Type B pancreatic cell (in vitro differentiated cells): ENCODE results near the gene PIEZO2. TPM values are rescaled to one million over a fixed set of nuclear protein-coding genes. Genes with fewer than 3 reads are reported as not detected.

ENCODE experiments used
- DNase-seq: peaks from one replicate; pipeline ENCODE4 v3.0.0; 2021; ENCODE audit warnings: mixed read lengths; ENCODE audit not compliant: unreplicated experiment; ENCODE audit errors: extremely low spot score
- H3K27ac Mint-ChIP-seq: 2 replicates; pipeline ENCODE4 v1.8.0; 2021; ENCODE audit warnings: mild to moderate bottlenecking, mixed read lengths
- H3K27me3 Mint-ChIP-seq: 2 replicates; pipeline ENCODE4 v1.8.0; 2021; ENCODE audit warnings: mixed read lengths
- H3K36me3 Mint-ChIP-seq: 2 replicates; pipeline ENCODE4 v1.8.0; 2021; ENCODE audit warnings: mixed read lengths
- H3K4me1 Mint-ChIP-seq: one replicate; pipeline ENCODE4 v1.8.0; 2021; ENCODE audit warnings: mixed read lengths; ENCODE audit not compliant: unreplicated experiment
- H3K4me3 Mint-ChIP-seq: 2 replicates; pipeline ENCODE4 v1.8.0; 2021; ENCODE audit warnings: mild to moderate bottlenecking, mixed read lengths
- H3K9me3 Mint-ChIP-seq: 2 replicates; pipeline ENCODE4 v1.8.0; 2021; ENCODE audit warnings: mixed read lengths
- total RNA-seq: library from RNA; stranded (reverse); gene quantifications from 2 replicates; pipeline ENCODE4 v1.2.1, GENCODE V29; 2021; ENCODE audit warnings: low replicate concordance
- TF ChIP-seq, protein P1 (sequence below): fragments of 200-600 bp; sonication (generic); conservative IDR thresholded peaks from 2 replicates; pipeline ENCODE4 v1.5.0; 2021; ENCODE audit warnings: antibody characterized with exemption, mild to moderate bottlenecking

Gene PIEZO2
- total RNA-seq, 1 donor from 2014 or later, result 38.8 TPM

DNA sequence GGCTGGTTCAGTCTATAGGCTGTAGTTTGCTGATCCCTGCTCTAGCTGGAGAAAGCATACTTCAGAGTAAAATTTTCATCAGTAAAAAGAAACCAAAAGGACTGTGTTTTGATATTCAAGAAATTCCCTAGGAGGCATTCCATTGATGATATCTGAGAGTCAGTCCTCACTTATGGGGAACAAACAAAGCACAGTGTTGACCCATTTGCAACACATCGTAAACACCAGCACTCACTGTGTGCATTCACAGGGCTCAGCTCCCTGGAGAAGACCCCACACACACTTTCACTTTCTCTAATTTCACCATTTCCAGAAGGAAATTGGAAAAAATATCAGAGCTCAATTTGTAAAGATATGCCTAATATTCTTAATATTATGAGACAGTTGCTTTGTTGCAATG, 147.1 kb downstream of the PIEZO2 start:
- Mint-ChIP-seq H3K36me3 (no peaks in the 10 kb centered on the region), H3K27me3 (no peaks in the 10 kb centered on the region), H3K4me3 (no peak overlapping the region), H3K9me3 (peaks cover 17% of the 10 kb centered on the region), H3K27ac (no peak overlapping the region), H3K4me1 (peaks cover 20% of the 10 kb centered on the region)
- no peak for DNase-seq
- TF ChIP-seq, protein P1, sequence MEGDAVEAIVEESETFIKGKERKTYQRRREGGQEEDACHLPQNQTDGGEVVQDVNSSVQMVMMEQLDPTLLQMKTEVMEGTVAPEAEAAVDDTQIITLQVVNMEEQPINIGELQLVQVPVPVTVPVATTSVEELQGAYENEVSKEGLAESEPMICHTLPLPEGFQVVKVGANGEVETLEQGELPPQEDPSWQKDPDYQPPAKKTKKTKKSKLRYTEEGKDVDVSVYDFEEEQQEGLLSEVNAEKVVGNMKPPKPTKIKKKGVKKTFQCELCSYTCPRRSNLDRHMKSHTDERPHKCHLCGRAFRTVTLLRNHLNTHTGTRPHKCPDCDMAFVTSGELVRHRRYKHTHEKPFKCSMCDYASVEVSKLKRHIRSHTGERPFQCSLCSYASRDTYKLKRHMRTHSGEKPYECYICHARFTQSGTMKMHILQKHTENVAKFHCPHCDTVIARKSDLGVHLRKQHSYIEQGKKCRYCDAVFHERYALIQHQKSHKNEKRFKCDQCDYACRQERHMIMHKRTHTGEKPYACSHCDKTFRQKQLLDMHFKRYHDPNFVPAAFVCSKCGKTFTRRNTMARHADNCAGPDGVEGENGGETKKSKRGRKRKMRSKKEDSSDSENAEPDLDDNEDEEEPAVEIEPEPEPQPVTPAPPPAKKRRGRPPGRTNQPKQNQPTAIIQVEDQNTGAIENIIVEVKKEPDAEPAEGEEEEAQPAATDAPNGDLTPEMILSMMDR, result no peak

DNA sequence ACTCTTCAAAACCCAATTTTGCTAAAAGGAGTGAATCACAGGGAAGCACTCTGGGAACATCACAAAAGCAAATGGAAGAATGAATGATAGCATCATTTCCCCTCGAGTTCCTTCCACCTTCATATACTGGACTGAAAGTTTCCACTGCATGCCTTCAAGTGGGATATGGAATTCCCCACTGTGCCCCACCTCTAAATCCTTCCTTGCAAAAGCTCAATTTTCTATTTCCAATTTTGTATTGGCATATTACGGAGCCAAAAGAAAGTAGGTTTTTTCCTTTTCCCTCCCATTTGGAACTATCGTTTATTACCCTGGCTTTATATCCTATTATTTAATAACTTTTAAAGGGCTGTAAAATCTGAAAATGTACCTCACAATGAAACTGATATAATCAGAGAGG, 149.3 kb downstream of the PIEZO2 start:
- Mint-ChIP-seq H3K27me3 (no peaks in the 10 kb centered on the region), H3K27ac (no peak overlapping the region), H3K4me3 (no peak overlapping the region), H3K9me3 (peaks cover 25% of the 10 kb centered on the region), H3K4me1 (peaks cover 8% of the 10 kb centered on the region), H3K36me3 (peaks cover 8% of the 10 kb centered on the region)
- no peak for DNase-seq
- TF ChIP-seq, protein P1, result no peak

DNA sequence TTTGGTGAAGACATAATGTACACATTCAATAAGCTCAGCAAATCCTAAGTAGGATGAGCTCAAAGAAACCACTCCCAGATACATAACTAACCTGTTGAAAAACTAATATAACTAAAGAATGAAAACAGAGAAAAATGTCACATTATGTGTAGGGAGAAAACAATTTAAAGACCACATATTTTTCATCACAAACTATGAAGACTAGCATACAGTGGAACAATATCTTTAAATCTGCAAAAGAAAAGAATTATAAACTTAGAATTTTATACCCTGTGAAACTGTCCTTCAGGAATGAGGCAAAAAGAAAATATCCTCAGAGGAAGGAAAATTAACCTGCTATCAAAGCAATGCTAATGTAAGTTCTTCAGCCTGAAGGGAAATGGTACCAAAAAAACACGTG, 151.5 kb downstream of the PIEZO2 start:
- TF ChIP-seq, protein P1, result no peak
- Mint-ChIP-seq H3K27ac (no peak overlapping the region), H3K4me1 (no peaks in the 10 kb centered on the region), H3K4me3 (no peak overlapping the region), H3K9me3 (peaks cover 20% of the 10 kb centered on the region), H3K27me3 (no peaks in the 10 kb centered on the region), H3K36me3 (peaks cover 16% of the 10 kb centered on the region)
- no peak for DNase-seq

DNA sequence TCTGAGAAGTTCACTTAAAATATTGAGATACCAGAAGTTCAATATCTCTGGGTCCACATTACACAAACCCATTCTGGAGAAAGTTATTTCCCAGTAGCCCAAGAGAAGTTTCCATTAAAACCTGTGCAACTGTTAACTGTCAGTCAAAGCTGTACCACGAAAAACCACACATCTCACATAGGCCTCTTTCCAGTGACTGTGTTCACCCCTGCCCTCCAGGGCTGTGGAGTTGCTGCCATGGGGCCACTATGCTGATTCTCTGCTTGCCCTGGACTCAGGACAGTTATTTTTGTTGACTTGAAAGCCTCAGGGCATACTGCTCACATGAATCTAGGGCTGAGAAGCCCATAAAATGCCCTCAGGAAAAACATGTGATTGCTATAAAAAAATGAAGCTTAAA, 153.8 kb downstream of the PIEZO2 start:
- Mint-ChIP-seq H3K9me3 (peaks cover 20% of the 10 kb centered on the region), H3K4me3 (no peak overlapping the region), H3K4me1 (no peaks in the 10 kb centered on the region), H3K27me3 (no peaks in the 10 kb centered on the region), H3K36me3 (peaks cover 21% of the 10 kb centered on the region), H3K27ac (no peak overlapping the region)
- TF ChIP-seq, protein P1, result no peak
- DNase-seq, result no peak

DNA sequence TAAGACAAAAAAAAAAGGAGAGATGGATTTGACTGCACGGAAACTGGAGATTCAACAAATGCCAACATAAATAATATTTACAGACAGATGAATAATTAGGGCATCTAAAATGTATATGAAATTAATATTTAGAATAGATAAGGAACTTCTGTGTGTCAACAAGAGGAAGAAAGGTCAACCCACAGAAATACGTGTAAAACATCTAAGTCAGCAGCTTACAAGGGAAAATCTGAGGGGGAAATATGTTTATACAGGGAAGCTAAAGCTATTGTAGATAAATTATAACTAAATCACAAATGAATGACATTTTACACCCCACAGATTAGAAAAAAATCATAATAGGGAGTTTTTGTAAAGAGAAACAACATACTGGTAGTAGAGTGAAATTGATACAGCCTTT, 159.9 kb downstream of the PIEZO2 start:
- H3K27ac Mint-ChIP-seq, result no peak overlapping the region
- DNase-seq, result no peak

More for the DNA sequence above, 159.9 kb downstream of the PIEZO2 start:
- Mint-ChIP-seq H3K9me3 (peaks cover 14% of the 10 kb centered on the region), H3K36me3 (peaks cover 13% of the 10 kb centered on the region), H3K4me1 (no peaks in the 10 kb centered on the region), H3K27me3 (no peaks in the 10 kb centered on the region), H3K4me3 (no peak overlapping the region)
- TF ChIP-seq, protein P1, result no peak
